Naive thymus-derived CD8-positive, alpha-beta T cell (primary cell): ENCODE measurements around the gene MCTP1. TPM values are rescaled to one million over a fixed set of nuclear protein-coding genes. Genes with fewer than 3 reads are reported as not detected.
A peak's percentile ranks its signal among the peaks of the same experiment; 100 is the strongest.

Experiments used
- ATAC-seq, 2 donors: fragments of 150-1000 bp; cut with Tn5 transposase in 1 of 2; sonication (Bioruptor Pico), chemical (Tn5 transposase) in 1 of 2; 1 replicate in 1 of 2; 2 replicates in 1 of 2; pipeline ENCODE4 v1.10.0; 2021; ENCODE audit warnings: mild to moderate bottlenecking in 2 of 2, moderate library complexity in 2 of 2
- POLR2A ChIA-PET: fragments of 350-600 bp; sonication (Branson Sonifier 250); formaldehyde crosslinking; loops from one replicate; lab custom pipeline; 2021; ENCODE audit warnings: antibody characterized with exemption; lab: Charles Lee
- DNase-seq, 10 donors: peaks; one replicate each; pipeline versions ENCODE4 v3.0.0 to v3.0.0-alpha.2; 2020 to 2022
- H3K27ac Mint-ChIP-seq, 10 donors: one replicate each; pipeline ENCODE4 v1.8.0; 2020 to 2022; ENCODE audit warnings: mild to moderate bottlenecking in 10 of 10, mixed read lengths in 10 of 10, moderate library complexity in 4 of 10, inconsistent platforms in 1 of 10
- H3K27me3 Mint-ChIP-seq, 5 donors: one replicate each; pipeline ENCODE4 v1.8.0; 2021 to 2022; ENCODE audit warnings: mixed read lengths in 5 of 5
- H3K36me3 Mint-ChIP-seq, 3 donors: one replicate each; pipeline ENCODE4 v1.8.0; 2020 to 2022; ENCODE audit warnings: mixed read lengths in 3 of 3, mild to moderate bottlenecking in 2 of 3, inconsistent platforms in 1 of 3
- H3K4me1 Mint-ChIP-seq, 4 donors: one replicate each; pipeline ENCODE4 v1.8.0; 2021 to 2022; ENCODE audit warnings: mixed read lengths in 4 of 4
- H3K4me3 Mint-ChIP-seq, 10 donors: one replicate each; pipeline ENCODE4 v1.8.0; 2020 to 2022; ENCODE audit warnings: mild to moderate bottlenecking in 10 of 10, mixed read lengths in 10 of 10, moderate library complexity in 6 of 10, inconsistent platforms in 1 of 10
- H3K9me3 Mint-ChIP-seq, 9 donors: one replicate each; pipeline ENCODE4 v1.8.0; 2020 to 2022; ENCODE audit warnings: mixed read lengths in 9 of 9, mild to moderate bottlenecking in 3 of 9, inconsistent platforms in 1 of 9, moderate library complexity in 1 of 9
- polyA plus RNA-seq, 3 donors: library from polyadenylated mRNA; unstranded; fragments of 300-500 nt; fragmentation: Illumina TruSeq; gene quantifications; one replicate each; pipeline ENCODE4 v1.2.3, GENCODE V29; 2021
- total RNA-seq, 8 experiments: library from RNA in 2 of 8; stranded (reverse) in 2 of 8; gene quantifications; one replicate each; pipeline ENCODE4 v1.2.3 and lab custom pipeline; 2021 to 2026

MCTP1 gene
- total and polyA plus RNA-seq, 5 experiments from 2014 or later, result 0.08 to 2.1 (median 0.62) TPM

- H3K27ac Mint-ChIP-seq, result no peak overlapping the region
- no peak for ATAC-seq
Observed at GRCh38 chr5:94811331-94811730, 473.6 kb downstream of the MCTP1 start.

GRCh38 chr5:94810877-94811276 is 474.0 kb downstream of the MCTP1 start:
- Mint-ChIP-seq H3K27me3 (peaks cover 0 to 4% (median 0%) of the 10 kb centered on the region in 5 donors), H3K36me3 (no peaks in the 10 kb centered on the region), H3K4me1 (no peaks in the 10 kb centered on the region)

More at GRCh38 chr5:94811331-94811730, 473.6 kb downstream of the MCTP1 start:
- no peaks in the 10 kb centered on the region for H3K36me3 Mint-ChIP-seq
- POLR2A ChIA-PET, result no interaction called here
- no peaks in the 10 kb centered on the region for H3K9me3 Mint-ChIP-seq
- H3K4me1 Mint-ChIP-seq, result no peaks in the 10 kb centered on the region
- peaks cover 0 to 4% (median 0%) of the 10 kb centered on the region in 5 donors for H3K27me3 Mint-ChIP-seq
- H3K4me3 Mint-ChIP-seq, result no peak overlapping the region
- DNase-seq, result no peak

DNA sequence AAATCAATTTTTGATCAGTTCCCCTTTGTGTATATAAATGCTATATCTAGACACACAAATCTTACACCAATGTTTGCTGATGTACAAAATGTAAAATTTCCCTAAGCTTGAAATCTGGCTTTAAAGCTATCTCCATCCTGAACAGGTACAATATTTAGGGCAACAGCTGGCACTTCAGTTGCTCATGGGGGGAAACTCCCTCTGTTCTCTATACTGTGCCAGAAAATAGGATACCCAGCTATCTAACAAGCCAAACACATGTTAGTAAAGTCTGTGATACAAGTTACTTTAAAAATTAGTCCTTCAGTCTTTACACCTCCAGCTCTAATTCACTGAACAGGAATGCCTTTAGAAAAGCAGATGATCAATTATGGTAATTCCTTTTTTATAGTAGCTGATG is 474.6 kb downstream of the MCTP1 start:
- ATAC-seq (no peak), DNase-seq (no peak)
- H3K4me1 Mint-ChIP-seq, result no peaks in the 10 kb centered on the region
- no peaks in the 10 kb centered on the region for H3K36me3 Mint-ChIP-seq
- POLR2A ChIA-PET, result no interaction called here
- H3K4me3 Mint-ChIP-seq, result no peak overlapping the region
- H3K27me3 Mint-ChIP-seq, result peaks cover 0 to 4% (median 0%) of the 10 kb centered on the region in 5 donors
- no peak overlapping the region for H3K27ac Mint-ChIP-seq
- H3K9me3 Mint-ChIP-seq, result no peaks in the 10 kb centered on the region

More at GRCh38 chr5:94810877-94811276, 474.0 kb downstream of the MCTP1 start:
- DNase-seq, result no peak
- Mint-ChIP-seq H3K9me3 (no peaks in the 10 kb centered on the region), H3K27ac (no peak overlapping the region), H3K4me3 (no peak overlapping the region)
- ATAC-seq, result no peak
- POLR2A ChIA-PET, result no interaction called here

GRCh38 chr5:94808497-94808896 is 476.4 kb downstream of the MCTP1 start:
- H3K27ac Mint-ChIP-seq, result no peak overlapping the region
- DNase-seq, result no peak
- no peak overlapping the region for H3K4me3 Mint-ChIP-seq
- H3K27me3 Mint-ChIP-seq, result peaks cover 0 to 4% (median 0%) of the 10 kb centered on the region in 5 donors
- H3K36me3 Mint-ChIP-seq, result no peaks in the 10 kb centered on the region
- H3K4me1 Mint-ChIP-seq, result no peaks in the 10 kb centered on the region
- peaks cover 0 to 2% (median 0%) of the 10 kb centered on the region in 9 donors for H3K9me3 Mint-ChIP-seq
- no peak for ATAC-seq
- POLR2A ChIA-PET, result no interaction called here

DNA sequence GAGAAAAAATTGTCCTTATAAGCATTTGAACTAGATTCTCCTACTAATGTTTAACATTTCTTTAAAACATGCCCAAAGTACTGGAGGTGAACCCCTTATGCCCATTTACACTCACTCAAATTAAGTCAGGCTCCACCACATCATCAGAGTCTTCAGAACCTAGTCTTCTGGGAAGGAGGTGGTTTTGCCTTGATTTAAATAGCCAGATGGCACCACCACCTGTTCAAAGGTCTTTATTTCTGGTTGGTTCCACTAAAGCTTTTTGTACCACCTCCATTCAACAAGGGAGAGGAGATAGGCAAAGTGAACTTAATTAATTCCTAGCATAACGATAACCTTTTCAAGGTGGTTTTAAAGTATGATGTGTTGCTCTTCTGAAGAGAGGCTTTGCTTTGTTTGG is 476.9 kb downstream of the MCTP1 start:
- Mint-ChIP-seq H3K4me3 (no peak overlapping the region), H3K9me3 (peaks cover 0 to 2% (median 0%) of the 10 kb centered on the region in 9 donors), H3K36me3 (no peaks in the 10 kb centered on the region), H3K4me1 (no peaks in the 10 kb centered on the region), H3K27ac (no peak overlapping the region), H3K27me3 (peaks cover 0 to 4% (median 0%) of the 10 kb centered on the region in 5 donors)
- no peak for DNase-seq
- POLR2A ChIA-PET, result no interaction called here
- no peak for ATAC-seq

GRCh38 chr5:94802450-94802849 is 482.4 kb downstream of the MCTP1 start:
- no peak overlapping the region for H3K27ac Mint-ChIP-seq
- ATAC-seq, result no peak
- no peak for DNase-seq
- no peaks in the 10 kb centered on the region for H3K4me1 Mint-ChIP-seq
- H3K36me3 Mint-ChIP-seq, result no peaks in the 10 kb centered on the region
- POLR2A ChIA-PET, result no interaction called here
- H3K27me3 Mint-ChIP-seq, result peaks cover 0 to 3% (median 0%) of the 10 kb centered on the region in 5 donors
- H3K4me3 Mint-ChIP-seq, result no peak overlapping the region
- H3K9me3 Mint-ChIP-seq, result peaks cover 0 to 2% (median 0%) of the 10 kb centered on the region in 9 donors

DNA sequence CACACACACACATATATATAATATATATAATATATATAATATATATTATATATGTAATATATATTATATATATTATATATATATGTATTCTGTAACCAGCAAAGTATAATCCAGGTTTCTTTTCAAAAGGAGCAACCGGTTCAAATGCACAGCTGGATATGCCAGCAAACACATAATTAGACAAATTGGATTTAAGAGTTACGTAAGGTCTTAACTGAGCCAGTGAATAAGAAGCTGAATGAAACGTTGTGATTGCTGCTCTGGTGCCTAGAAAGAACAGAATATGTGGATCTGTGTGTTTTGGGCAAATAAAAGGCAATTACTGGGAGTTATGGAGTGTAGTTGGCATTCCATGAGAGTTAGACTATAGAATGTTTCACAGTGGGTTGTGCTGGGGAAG is 488.3 kb downstream of the MCTP1 start:
- Mint-ChIP-seq H3K9me3 (no peaks in the 10 kb centered on the region), H3K27ac (no peak overlapping the region), H3K27me3 (peaks cover 0 to 3% (median 0%) of the 10 kb centered on the region in 5 donors), H3K4me3 (no peak overlapping the region), H3K36me3 (no peaks in the 10 kb centered on the region), H3K4me1 (peaks cover 15 to 43% (median 41%) of the 10 kb centered on the region in 4 donors)
- ATAC-seq (no peak), DNase-seq (no peak)
- POLR2A ChIA-PET, result no interaction called here

DNA sequence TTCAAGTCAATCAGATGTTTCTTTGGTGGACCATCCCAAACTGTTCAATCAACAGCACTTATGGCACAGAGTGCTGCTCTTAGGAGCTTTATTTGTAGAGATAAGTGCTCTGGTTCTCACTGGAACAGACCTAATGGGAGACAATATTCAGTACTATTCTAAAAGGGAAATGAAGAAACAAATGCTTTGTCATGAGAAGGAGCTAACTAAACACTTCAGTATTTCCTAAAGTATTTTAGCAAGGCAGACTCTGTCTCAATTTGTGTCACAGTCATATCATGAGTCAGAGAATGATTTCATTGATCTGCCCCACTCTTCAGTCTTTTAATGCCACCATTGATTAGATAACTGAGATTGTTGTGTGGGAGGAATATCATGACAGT is 491.1 kb downstream of the MCTP1 start:
- Mint-ChIP-seq H3K27me3 (peaks cover 0 to under 1% (median 0%) of the 10 kb centered on the region in 5 donors), H3K4me3 (peak overlapping the region in 6 of 10 donors; percentile 34 to 63 (median 48)), H3K36me3 (no peaks in the 10 kb centered on the region), H3K9me3 (no peaks in the 10 kb centered on the region), H3K4me1 (peaks cover 15 to 43% (median 41%) of the 10 kb centered on the region in 4 donors), H3K27ac (peak overlapping the region; percentile 68 to 97 (median 88))
- POLR2A ChIA-PET, result no interaction called here
- ATAC-seq, result peak; percentile 31 to 42
- no peak for DNase-seq

DNA sequence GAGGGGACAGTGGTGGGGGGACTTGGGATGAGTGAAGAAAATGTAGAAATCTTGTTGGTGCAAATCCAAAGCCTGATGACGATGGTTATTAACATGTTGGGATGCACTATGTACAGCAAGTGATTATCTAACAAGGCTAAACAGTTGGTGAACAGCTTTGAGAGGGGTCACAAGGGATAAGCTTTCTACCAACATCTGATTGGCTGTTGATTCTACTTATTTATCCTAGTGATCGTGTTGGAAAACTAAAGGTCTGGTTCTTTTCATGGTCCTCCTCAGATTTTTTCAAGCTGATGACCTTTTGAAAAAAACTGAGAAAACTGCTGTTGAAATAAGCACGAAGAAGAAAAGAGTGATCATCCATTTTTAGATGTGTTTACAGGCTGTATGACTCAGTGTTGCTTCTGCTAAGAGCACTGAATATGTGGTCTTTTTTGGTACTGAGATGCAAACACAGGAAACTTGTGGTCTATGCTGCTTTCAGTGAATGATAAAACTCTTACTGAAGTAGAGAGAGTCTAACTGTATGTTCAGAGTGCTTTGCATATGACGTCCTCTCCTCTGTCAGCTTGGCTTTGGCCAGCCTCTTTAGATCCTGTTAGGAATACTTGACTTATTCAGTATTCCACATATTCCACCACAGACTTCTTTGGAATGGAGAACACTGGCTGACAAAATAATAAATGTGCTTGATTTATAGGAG is 491.6 kb downstream of the MCTP1 start:
- ATAC-seq, result peak; percentile 98 to 99
- POLR2A ChIA-PET, result no interaction called here
- no peaks in the 10 kb centered on the region for H3K36me3 Mint-ChIP-seq
- no peaks in the 10 kb centered on the region for H3K9me3 Mint-ChIP-seq
- no peaks in the 10 kb centered on the region for H3K27me3 Mint-ChIP-seq
- peaks cover 15 to 43% (median 41%) of the 10 kb centered on the region in 4 donors for H3K4me1 Mint-ChIP-seq
- peak in 6 of 10 donors; percentile 1 to 64 (median 28) for DNase-seq
- peak overlapping the region in 9 of 10 donors; percentile 34 to 65 (median 50) for H3K4me3 Mint-ChIP-seq
- H3K27ac Mint-ChIP-seq, result peak overlapping the region; percentile 68 to 97 (median 88)

GRCh38 chr5:94791829-94792228 is 493.1 kb downstream of the MCTP1 start:
- H3K4me3 Mint-ChIP-seq, result no peak overlapping the region
- no peaks in the 10 kb centered on the region for H3K9me3 Mint-ChIP-seq
- peak overlapping the region in 5 of 10 donors; percentile 54 to 97 (median 68) for H3K27ac Mint-ChIP-seq
- H3K27me3 Mint-ChIP-seq, result no peaks in the 10 kb centered on the region
- no peaks in the 10 kb centered on the region for H3K36me3 Mint-ChIP-seq
- DNase-seq, result no peak
- POLR2A ChIA-PET, result no interaction called here
- no peak for ATAC-seq
- peaks cover 15 to 43% (median 41%) of the 10 kb centered on the region in 4 donors for H3K4me1 Mint-ChIP-seq

GRCh38 chr5:94788527-94788926 is 496.4 kb downstream of the MCTP1 start:
- no peak for ATAC-seq
- DNase-seq, result no peak
- POLR2A ChIA-PET, result no interaction called here
- no peaks in the 10 kb centered on the region for H3K27me3 Mint-ChIP-seq
- H3K27ac Mint-ChIP-seq, result no peak overlapping the region
- no peaks in the 10 kb centered on the region for H3K36me3 Mint-ChIP-seq
- H3K9me3 Mint-ChIP-seq, result no peaks in the 10 kb centered on the region
- no peak overlapping the region for H3K4me3 Mint-ChIP-seq
- peaks cover 8 to 17% (median 15%) of the 10 kb centered on the region in 4 donors for H3K4me1 Mint-ChIP-seq

DNA sequence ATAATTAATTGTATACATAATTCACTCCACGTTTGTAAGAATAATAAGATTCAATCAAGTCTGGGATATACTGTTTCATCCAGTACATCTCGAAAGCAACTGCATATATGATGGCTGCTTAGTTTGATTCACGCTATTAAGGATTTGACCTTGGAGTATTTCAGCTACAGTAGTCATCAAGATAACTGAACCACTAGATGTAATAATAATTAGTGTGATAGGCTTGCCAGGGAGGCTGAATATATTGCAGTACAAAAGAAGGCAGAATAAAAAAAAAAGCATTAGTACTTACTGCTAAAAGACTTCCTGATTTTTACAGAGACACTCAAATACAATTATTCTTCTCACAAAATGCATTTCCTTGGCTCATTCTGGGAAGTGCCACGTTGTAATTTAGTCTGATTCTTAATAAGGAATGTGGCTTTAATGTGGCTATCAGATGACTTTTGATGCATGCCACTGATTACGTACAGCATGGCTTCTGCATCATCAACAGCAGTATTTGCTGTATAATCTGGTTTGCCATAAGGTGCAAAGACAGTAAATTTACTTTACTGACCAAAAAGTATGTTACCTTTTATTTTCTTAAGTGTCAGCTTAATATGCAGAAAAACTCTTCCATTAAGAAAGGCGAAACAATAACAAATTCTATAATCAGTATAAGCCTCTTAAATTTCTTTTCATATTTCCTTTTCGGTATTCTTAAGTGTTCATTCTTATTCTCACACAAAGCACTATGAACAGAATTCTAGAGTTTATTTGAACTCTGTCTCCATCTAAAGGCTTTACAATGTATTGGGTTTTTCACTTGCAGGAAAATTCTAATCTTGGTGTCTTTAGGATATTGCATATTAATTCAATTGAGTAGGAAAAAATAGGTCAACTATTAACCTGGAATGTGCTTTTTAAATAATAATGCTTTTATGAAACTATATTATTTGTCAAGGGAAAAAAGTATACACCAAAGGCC is 500.1 kb downstream of the MCTP1 start:
- no peak for ATAC-seq
- Mint-ChIP-seq H3K9me3 (no peaks in the 10 kb centered on the region), H3K4me1 (no peaks in the 10 kb centered on the region), H3K36me3 (no peaks in the 10 kb centered on the region), H3K27me3 (no peaks in the 10 kb centered on the region), H3K27ac (no peak overlapping the region), H3K4me3 (no peak overlapping the region)
- POLR2A ChIA-PET, result no interaction called here
- no peak for DNase-seq

DNA sequence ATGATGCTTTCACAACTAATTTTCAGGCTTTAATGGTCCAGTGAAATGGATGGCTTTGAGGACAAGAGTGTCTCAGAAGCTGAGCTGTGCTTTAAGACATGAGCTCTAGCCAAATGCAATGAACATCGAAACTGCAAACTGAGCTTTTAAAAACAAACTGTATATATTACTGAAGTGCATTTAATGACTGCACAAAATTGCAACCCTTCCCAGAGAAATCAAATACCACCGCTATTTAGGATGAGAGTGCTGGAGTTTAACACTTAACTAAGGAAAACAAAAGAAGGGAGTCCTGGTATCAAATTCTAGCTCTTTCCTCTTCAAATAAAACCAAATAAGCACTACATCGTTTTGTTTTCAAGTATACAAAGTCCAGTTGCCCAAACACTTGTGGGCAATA is 502.5 kb downstream of the MCTP1 start:
- H3K27ac Mint-ChIP-seq, result no peak overlapping the region
- no peaks in the 10 kb centered on the region for H3K9me3 Mint-ChIP-seq
- H3K4me3 Mint-ChIP-seq, result no peak overlapping the region
- ATAC-seq, result no peak
- POLR2A ChIA-PET, result no interaction called here
- no peaks in the 10 kb centered on the region for H3K4me1 Mint-ChIP-seq
- H3K27me3 Mint-ChIP-seq, result peaks cover 0 to 10% (median 3%) of the 10 kb centered on the region in 5 donors
- DNase-seq, result no peak
- no peaks in the 10 kb centered on the region for H3K36me3 Mint-ChIP-seq
